GM19397 (cell line): ENCODE data around the gene TMEM164.
"Not testable (repeated sequence)": the region's sequence is repeated elsewhere in the genome, so short reads cannot be mapped to it uniquely, and the experiment has no call there.

Experiments
- ATAC-seq: cut with Tn5 transposase; IDR thresholded peaks from one replicate; pipeline ENCODE4 v1.9.1; 2021; ENCODE audit warnings: mild to moderate bottlenecking, moderate library complexity; ENCODE audit not compliant: unreplicated experiment

Gene TMEM164

DNA sequence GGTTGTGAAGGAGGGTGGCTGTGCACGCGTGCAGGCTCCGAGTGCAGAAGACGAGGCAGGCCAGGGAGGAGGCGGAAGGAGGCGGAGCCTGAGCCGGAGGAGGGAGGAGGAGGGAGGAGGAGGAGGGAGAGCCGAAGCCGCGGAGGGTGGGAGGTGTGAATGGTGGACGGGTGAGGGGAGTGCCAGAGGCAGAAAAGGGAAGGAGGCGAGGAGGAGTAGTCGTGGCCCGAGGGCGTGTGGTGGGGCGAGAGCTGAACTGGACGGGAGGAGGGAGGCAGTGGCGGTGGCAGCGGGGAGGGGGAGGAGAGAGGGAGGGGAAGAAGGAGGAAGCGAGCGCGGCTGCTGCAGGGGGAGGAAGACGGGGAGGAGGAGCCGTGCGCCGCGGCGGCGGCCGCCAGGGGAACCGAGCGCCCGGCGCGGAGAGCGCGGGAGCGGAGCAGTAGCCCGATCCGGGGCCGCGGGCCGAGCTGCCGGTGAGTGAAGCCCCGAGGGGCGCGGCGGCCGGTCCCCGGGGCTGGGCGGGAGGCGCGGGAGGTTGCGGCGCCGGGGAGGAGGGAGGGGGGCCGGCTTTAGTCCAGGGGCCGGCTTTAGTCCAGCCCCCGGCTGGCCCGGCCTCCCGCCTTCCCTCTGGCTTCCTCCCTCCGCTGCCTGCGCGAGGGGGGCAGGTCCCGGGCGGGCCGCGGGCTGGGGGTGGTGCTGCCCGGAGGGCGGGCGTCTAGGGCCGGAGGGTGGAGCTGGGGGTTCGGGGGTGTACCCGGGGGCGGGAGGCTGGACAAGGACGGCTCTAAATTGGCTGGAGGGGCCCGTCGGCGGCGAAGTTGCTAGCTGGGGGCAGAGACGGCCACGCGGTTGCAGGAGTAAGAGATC, at the start of gene TMEM164:
TMEM164 (plus strand) TSS at position 815 of the 867 bp plus-strand sequence. CDS start 661 bp downstream, outside the sequence.
- ATAC-seq: peak; percentile 83

- no peak for ATAC-seq
These were observed 48.6 kb upstream of the TMEM164 start for GRCh38 chrX:109954333-109954732.

DNA sequence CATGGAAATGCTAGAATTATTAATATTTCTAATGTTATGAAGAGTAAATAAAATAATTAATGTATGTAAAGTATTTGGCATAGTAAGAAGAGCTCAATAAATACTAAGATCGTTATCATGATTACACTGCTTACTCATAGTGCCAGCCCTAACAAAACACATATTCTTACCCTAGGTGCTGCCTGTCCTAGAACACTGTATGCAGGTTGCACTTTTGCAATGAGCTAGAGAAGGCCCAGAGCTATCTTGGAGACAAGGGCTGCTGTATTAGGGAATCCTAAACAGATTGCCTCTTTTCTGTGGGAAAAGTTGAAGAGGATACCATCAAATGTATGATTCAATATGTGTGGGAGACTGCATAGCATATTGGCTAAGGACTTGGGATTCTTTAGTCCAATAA, 48.0 kb upstream of the TMEM164 start:
- no peak for ATAC-seq

DNA sequence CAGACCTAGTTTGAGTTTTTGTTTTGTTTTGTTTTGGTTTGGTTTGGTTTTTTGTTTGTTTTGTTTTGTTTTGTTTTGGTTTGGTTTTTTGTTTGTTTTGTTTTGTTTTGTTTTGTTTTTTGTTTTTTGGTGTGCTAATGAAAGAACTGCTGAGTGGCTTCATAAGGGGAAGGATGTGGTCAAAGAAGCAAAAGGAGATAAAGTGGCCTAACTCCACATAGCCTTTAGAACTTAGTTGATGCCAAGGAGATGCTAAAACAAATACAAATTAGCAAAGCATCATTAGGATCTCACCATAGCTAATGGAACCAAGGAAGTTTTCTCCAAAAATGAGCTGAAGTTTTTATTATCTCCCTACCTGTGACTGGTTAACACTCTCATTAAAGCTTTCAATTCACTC, 44.6 kb upstream of the TMEM164 start:
- no peak for ATAC-seq

DNA sequence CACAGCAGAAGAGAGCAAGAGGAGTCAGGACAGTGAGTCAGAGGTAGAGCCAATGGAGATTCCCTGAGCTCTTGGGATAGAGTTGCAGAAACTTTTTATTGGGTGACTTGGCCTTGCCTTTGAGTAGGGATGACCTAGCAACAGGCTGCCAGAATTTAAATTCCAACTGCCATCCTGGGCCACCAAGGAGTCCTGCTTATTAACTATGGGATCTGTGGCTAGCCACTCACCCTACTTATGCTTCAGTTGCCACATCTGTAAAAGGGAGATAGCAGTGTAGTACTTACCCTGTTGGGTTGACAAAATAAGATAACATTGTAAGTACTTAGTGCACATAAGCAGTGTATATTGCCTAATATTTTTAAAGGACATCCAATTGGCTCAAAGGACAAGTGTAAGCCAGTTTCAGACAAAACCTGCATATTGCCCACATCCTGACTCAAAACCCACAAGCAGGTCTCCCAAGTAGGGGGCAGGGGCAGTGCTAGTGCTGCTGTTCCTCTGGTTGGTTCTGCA, 43.5 kb upstream of the TMEM164 start:
- no peak for ATAC-seq

GRCh38 chrX:109964390-109964789, 38.5 kb upstream of the TMEM164 start:
- no peak for ATAC-seq

GRCh38 chrX:109966246-109966645, 36.7 kb upstream of the TMEM164 start:
- ATAC-seq: no peak

DNA sequence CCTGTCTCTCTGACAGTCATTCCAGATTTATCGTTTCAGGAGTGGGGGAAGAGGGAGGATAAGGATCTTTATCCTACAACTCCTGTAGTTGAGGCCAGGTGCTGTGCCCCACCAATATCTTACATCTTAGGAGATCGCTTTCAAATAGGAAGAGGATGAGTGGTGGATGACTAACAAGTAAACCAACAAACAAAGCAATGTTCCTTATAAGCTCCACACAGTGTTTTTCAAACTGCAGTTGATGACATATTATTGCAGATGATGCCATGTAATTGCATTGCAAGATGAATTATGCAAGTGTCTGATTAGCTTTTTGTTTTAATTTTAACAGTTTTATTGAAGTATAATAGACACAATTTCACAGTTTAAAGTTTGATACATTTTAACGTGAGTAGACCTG, 35.8 kb upstream of the TMEM164 start:
- no peak for ATAC-seq

GRCh38 chrX:109970841-109971240, 32.1 kb upstream of the TMEM164 start:
- not testable (repeated sequence) for ATAC-seq

- no peak for ATAC-seq
These were observed 27.8 kb upstream of the TMEM164 start for GRCh38 chrX:109974906-109975655.

DNA sequence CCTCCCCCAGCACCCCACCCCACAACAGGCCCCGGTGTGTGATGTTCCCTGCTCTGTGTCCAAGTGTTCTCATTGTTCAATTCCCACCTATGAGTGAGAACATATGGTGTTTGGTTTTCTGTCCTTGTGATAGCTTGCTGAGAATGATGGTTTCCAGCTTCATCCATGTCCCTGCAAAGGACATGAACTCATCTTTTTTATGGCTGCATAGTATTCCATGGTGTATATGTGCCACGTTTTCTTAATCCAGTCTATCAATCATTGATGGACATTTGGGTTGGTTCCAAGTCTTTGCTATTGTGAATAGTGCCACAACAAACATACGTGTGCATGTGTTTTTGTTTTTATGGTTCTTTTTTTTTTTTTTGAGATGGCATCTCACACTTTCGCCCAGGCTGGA, 17.7 kb upstream of the TMEM164 start:
- ATAC-seq: not testable (repeated sequence)

DNA sequence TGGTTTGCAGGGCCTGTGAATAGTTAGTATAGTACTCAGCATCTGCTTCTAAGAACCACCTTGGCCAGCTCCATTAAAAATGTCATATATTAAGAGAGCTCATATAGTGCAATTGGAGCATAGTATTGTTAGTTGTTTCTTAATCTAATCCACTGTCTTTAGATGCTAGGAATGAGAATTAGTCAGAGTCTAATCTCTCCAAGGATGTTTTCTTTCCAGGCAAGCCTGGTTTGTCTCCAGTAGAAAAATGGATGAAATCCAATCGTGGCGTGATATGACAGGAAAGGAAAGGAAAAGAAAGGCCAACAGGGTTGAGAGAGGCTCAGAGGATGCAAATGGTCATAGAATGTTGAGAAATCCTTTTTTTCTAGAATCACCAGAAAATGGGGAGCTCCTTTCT, 15.0 kb upstream of the TMEM164 start:
- no peak for ATAC-seq

DNA sequence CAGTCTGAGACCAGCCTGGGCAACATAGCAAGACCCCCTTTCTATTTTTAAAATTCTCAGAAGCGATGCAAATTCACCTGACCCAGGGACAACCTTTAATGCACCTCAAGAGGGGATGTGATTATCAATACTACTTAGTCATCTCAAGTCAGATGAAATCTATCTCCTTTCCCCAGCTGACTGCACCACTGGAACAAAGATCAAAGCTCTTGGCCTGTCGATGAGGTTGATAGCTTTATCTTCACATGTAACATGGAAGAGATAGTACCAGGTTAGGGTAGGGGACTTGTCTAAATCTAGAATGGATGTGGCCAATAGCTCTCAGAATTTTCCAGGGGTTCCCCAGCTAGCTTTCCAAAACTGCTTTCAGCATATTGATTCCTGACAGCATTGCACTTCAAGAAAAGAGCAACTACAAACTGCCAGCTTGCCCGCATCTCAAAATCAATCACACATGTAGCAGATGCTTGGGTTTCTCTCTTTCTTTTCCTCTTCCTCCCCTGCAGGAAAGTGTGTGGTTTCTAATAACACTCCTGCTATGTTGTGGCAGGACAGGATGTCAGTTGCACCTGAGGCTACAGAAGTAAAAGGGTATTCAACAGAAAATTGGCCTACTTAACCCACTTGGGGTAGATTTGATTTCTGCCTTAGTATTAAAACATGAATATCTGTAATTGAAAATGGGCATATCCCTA, 12.2 kb upstream of the TMEM164 start:
- no peak for ATAC-seq

GRCh38 chrX:109992203-109992602, 10.7 kb upstream of the TMEM164 start:
- no peak for ATAC-seq

GRCh38 chrX:109995155-109995554, 7.8 kb upstream of the TMEM164 start:
- ATAC-seq: no peak

GRCh38 chrX:109997786-109998452, 5.0 kb upstream of the TMEM164 start:
- no peak for ATAC-seq

DNA sequence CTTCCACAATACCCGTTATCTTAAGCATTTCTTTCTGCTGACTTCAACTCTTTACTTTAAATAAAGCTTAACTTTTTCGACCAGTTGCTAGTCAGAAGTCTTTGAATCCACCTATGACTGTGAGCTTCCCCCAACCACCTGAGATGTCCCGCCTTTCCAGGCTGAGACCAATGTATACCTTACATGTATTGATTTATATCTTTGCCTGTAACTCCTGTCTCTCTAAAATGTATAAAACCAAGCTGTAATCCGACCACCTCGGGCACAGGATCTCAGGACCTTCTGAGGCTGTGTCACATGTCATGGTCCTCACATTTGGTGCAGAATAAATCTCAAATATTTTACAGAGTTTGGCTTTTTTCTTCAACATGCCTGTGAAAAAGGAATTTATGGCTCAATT, 2.9 kb upstream of the TMEM164 start:
- ATAC-seq: no peak

DNA sequence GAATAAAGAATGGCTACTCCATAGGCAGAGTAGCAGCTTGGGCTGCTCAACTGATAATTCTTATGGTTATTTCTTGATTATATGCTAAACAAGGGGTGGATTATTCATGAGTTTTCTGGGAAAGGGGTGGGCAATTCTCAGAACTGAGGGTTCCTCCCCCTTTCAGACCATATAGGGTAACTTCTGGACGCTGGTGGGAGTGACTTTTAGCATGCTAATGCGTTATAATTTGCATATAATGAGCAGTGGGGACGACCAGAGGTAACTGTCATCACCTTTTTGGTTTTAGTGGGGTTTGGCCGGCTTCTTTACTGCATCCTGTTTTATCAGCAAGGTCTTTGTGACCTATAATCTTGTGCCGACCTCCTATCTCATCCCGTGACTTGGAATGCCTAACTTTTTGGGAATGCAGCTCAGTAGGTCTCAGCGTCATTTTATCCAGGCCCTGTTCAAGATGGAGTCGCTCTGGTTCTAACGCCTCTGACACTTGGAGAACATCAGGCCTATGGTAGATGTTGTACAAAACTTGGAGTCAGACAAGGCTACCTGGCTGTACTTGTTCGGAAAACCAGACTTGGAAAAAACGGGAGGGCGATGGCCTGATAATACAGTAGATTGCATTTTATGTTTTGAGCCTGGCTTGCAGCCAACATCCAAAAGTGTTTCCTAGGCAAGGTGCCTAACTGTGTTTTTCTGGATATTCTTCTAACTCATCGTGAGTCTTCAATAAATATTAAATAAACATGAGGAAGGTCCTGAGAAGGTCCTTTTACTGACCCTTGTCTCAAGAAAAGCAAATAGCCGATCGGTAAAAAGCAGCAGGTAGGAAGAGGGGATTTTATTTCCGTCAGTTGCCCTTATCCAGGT, 1.8 kb upstream of the TMEM164 start:
- no peak for ATAC-seq

DNA sequence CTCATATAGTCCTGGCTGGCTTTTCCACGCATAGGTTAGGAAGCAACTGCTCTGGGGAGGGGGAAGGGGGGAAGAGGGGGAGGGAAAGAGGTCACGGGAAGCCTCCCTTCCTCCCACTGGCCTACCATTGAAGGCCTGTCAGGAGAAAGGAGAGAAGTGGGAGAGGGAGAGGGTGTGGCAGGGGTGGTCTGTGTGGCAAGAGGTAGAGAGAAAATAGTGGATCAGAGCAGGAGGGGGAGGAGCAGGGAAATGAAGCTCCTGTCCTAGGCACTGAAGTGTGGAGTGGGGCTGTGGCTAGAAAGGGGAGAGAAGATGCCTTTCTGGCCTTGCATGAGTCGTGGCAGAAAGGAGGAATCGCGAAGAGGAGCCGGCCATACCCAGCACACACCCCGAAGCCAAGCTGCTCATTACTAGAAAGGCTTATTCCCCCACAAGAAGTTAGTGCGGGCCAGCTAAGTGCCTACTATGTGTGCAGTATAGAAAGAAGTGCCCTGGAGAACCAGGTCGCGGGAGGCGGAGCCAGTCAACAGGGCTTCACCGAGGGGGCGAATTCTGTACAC, 1.1 kb upstream of the TMEM164 start:
- no peak for ATAC-seq
